NCI-H82 treated with DMSO at 0.1 percent for 48 hours (cell line): ENCODE results near the gene TAS1R1.
"Not testable (repeated sequence)": the region's sequence is repeated elsewhere in the genome, so short reads cannot be mapped to it uniquely, and the experiment has no call there.

Experiments
- DNase-seq: peaks from one replicate; lab custom pipeline; 2025; ENCODE audit not compliant: unreplicated experiment; lab: John Stamatoyannopoulos, UW

Gene TAS1R1

GRCh38 chr1:6588128-6588892 is 33.2 kb downstream of the TAS1R1 start:
- DNase-seq: no peak

GRCh38 chr1:6588893-6589520 is 33.9 kb downstream of the TAS1R1 start:
- DNase-seq: no peak

GRCh38 chr1:6590046-6590445 is 34.9 kb downstream of the TAS1R1 start:
- DNase-seq: no peak

GRCh38 chr1:6591222-6591621 is 36.1 kb downstream of the TAS1R1 start:
- no peak for DNase-seq

- no peak for DNase-seq
Observed at GRCh38 chr1:6591644-6592043, 36.5 kb downstream of the TAS1R1 start.

GRCh38 chr1:6592441-6592840 is 37.3 kb downstream of the TAS1R1 start:
- no peak for DNase-seq

GRCh38 chr1:6592865-6593593 is 37.9 kb downstream of the TAS1R1 start:
- no peak for DNase-seq

- no peak for DNase-seq
Observed at GRCh38 chr1:6593810-6594209, 38.7 kb downstream of the TAS1R1 start.

GRCh38 chr1:6594977-6595740 is 40.1 kb downstream of the TAS1R1 start:
- DNase-seq: no peak

GRCh38 chr1:6596351-6596750 is 41.2 kb downstream of the TAS1R1 start:
- no peak for DNase-seq

- no peak for DNase-seq
Observed at GRCh38 chr1:6596886-6597776, 42.0 kb downstream of the TAS1R1 start.

- no peak for DNase-seq
Observed at GRCh38 chr1:6597777-6598131, 42.6 kb downstream of the TAS1R1 start.

- DNase-seq: no peak
Observed at GRCh38 chr1:6599141-6599975, 44.3 kb downstream of the TAS1R1 start.

- not testable (repeated sequence) for DNase-seq
Observed at GRCh38 chr1:6599991-6600390, 44.9 kb downstream of the TAS1R1 start.

- no peak for DNase-seq
Observed at GRCh38 chr1:6600410-6601048, 45.4 kb downstream of the TAS1R1 start.

- DNase-seq: no peak
Observed at GRCh38 chr1:6601049-6601922, 46.2 kb downstream of the TAS1R1 start.

- DNase-seq: no peak
Observed at GRCh38 chr1:6601923-6602668, 47.0 kb downstream of the TAS1R1 start.
